Bronchial epithelial cell (primary cell): ENCODE measurements around the gene FCRL2. TPM values are rescaled to one million over a fixed set of nuclear protein-coding genes. Genes with fewer than 3 reads are reported as not detected.

Source experiments
- DNase-seq: peaks from one replicate; pipeline ENCODE4 v3.0.0-alpha.2; 2010; ENCODE audit warnings: low read depth
- FAIRE-seq: peaks from 2 replicates; lab custom pipeline; 2011; peaks lifted over from hg19 to GRCh38; lab: Jason Lieb, UNC
- H3K27me3 ChIP-seq: 2 replicates; pipeline ENCODE4 v1.5.1; 2011; ENCODE audit warnings: low read length; ENCODE audit not compliant: control insufficient read depth, insufficient read depth
- H3K36me3 ChIP-seq: 2 replicates; pipeline ENCODE4 v1.5.1; 2011; ENCODE audit warnings: low read length; ENCODE audit not compliant: control insufficient read depth, insufficient read depth
- H3K4me3 ChIP-seq: 2 replicates; pipeline ENCODE4 v1.5.1; 2011; ENCODE audit warnings: mild to moderate bottlenecking, low read depth, low read length, control low read depth
- CTCF ChIP-seq: IDR thresholded peaks from 2 replicates; pipeline ENCODE4 v1.5.1; 2011; ENCODE audit warnings: mild to moderate bottlenecking, moderate library complexity, low read length, control low read depth, inconsistent platforms; ENCODE audit not compliant: insufficient read depth, severe bottlenecking
- total RNA-seq: library from RNA; depleted of rRNA; stranded (reverse); fragments of >200 nt; gene quantifications from 2 replicates; pipeline ENCODE4 v1.2.1, GENCODE V29; 2014

Gene FCRL2
- total RNA-seq = not detected in 2 replicates

- FAIRE-seq (no peak), DNase-seq (no peak)
- H3K27me3 ChIP-seq = no peaks in the 10 kb centered on the region
Observed at GRCh38 chr1:157776971-157777391, at the start of gene FCRL2. Gene FCRL2 (minus strand): TSS chr1:157777132. CDS start chr1:157777073, 59 bp downstream.

GRCh38 chr1:157820299-157820698 is 43.4 kb upstream of the FCRL2 start:
- no peak for TF ChIP-seq CTCF
- no peak for FAIRE-seq

More at GRCh38 chr1:157776971-157777391, at the start of gene FCRL2:
- Histone ChIP-seq H3K4me3 (no peak within 1 kb of the TSS), H3K36me3 (no peaks in the 10 kb centered on the region)
- TF ChIP-seq CTCF = no peak

GRCh38 chr1:157819896-157820295 is 43.0 kb upstream of the FCRL2 start, which contains the start of gene FCRL1:
Gene FCRL1 (minus strand): TSS chr1:157820120. CDS start chr1:157820037, 83 bp downstream.
- no peak for FAIRE-seq
- no peaks in the 10 kb centered on the region for H3K27me3 ChIP-seq

More at GRCh38 chr1:157820299-157820698, 43.4 kb upstream of the FCRL2 start:
- Histone ChIP-seq H3K4me3 (no peak overlapping the region), H3K36me3 (no peaks in the 10 kb centered on the region), H3K27me3 (no peaks in the 10 kb centered on the region)
- no peak for DNase-seq

GRCh38 chr1:157819215-157819614 is 42.3 kb upstream of the FCRL2 start:
- Histone ChIP-seq H3K36me3 (no peaks in the 10 kb centered on the region), H3K4me3 (no peak overlapping the region), H3K27me3 (no peaks in the 10 kb centered on the region)
- no peak for TF ChIP-seq CTCF
- DNase-seq (no peak), FAIRE-seq (no peak)

More at GRCh38 chr1:157819896-157820295, 43.0 kb upstream of the FCRL2 start, which contains the start of gene FCRL1:
- Histone ChIP-seq H3K4me3 (no peak within 1 kb of the TSS), H3K36me3 (no peaks in the 10 kb centered on the region)
- TF ChIP-seq CTCF = no peak
- DNase-seq = no peak

GRCh38 chr1:157813269-157813668 is 36.3 kb upstream of the FCRL2 start:
- no peak for FAIRE-seq
- H3K27me3 ChIP-seq = no peaks in the 10 kb centered on the region
- no peaks in the 10 kb centered on the region for H3K36me3 ChIP-seq
- no peak for DNase-seq
- no peak for TF ChIP-seq CTCF
- no peak overlapping the region for H3K4me3 ChIP-seq
